ENCODE data around the gene PLCD1. TPM values are rescaled to one million over a fixed set of nuclear protein-coding genes. Genes with fewer than 3 reads are reported as not detected.

PLCD1 gene
- total and polyA plus RNA-seq, 2 of the 13 experiments (the other 11 are each of a cell fraction or from before 2014, with no cell fraction given), result 10.1 to 12.4 TPM

GRCh38 chr3:37986479-37987314 is 42.7 kb downstream of the PLCD1 start (continued):
- TF ChIP-seq MXD1 (CRISPR knock-in tag; IDR thresholded peaks at IDR 0.05) (no peak), ZSCAN20 (CRISPR knock-in tag; IDR thresholded peaks at IDR 0.05; ENCODE audit: borderline replicate concordance) (no peak), RXRB (CRISPR knock-in tag; IDR thresholded peaks at IDR 0.05; ENCODE audit: borderline replicate concordance) (no peak), LRRFIP1 (CRISPR knock-in tag; conservative IDR thresholded peaks at IDR 0.05) (no peak), ZNF615 (CRISPR knock-in tag; IDR thresholded peaks at IDR 0.05; ENCODE audit: borderline replicate concordance) (no peak), MLLT10 (CRISPR knock-in tag; IDR thresholded peaks at IDR 0.05) (no peak), ATF5 (CRISPR knock-in tag; IDR thresholded peaks at IDR 0.05; ENCODE audit: low read depth) (no peak), TBL1XR1 (IDR thresholded peaks at IDR 0.05; ENCODE audit: borderline replicate concordance, low read length, partially characterized antibody) (no peak), MAX (IDR thresholded peaks at IDR 0.05) (no peak), MIER3 (CRISPR knock-in tag; IDR thresholded peaks at IDR 0.05; ENCODE audit: borderline replicate concordance) (no peak), SOX5 (CRISPR knock-in tag; IDR thresholded peaks at IDR 0.05; ENCODE audit: borderline replicate concordance) (peak; percentile 26; the same call in 1 of the 2 replicates), NKX3-1 (CRISPR knock-in tag; IDR thresholded peaks at IDR 0.05) (0 out of 2 replicates have a peak, but pooled peaks have one; percentile 31), ZNF883 (CRISPR knock-in tag; IDR thresholded peaks at IDR 0.05; ENCODE audit: not compliant biosample characterization) (no peak), ZNF564 (CRISPR knock-in tag; IDR thresholded peaks at IDR 0.05) (no peak), ZBTB4 (CRISPR knock-in tag; IDR thresholded peaks at IDR 0.05; ENCODE audit: borderline replicate concordance) (no peak), ZBTB7B (CRISPR knock-in tag; IDR thresholded peaks at IDR 0.05) (peak; percentile 76), AGO1 (IDR thresholded peaks at IDR 0.05; ENCODE audit: low read depth, low read length, poor library complexity, severe bottlenecking) (no peak), ZNF570 (CRISPR knock-in tag; IDR thresholded peaks at IDR 0.05; ENCODE audit: borderline replicate concordance) (no peak), RBM39 (IDR thresholded peaks at IDR 0.05; ENCODE audit: low read depth, low read length, poor library complexity, severe bottlenecking) (no peak), IRX3 (CRISPR knock-in tag; IDR thresholded peaks at IDR 0.05; ENCODE audit: borderline replicate concordance, low read depth) (no peak), ZNF607 (CRISPR knock-in tag; IDR thresholded peaks at IDR 0.05; ENCODE audit: borderline replicate concordance) (no peak), CAMTA2 (CRISPR knock-in tag; IDR thresholded peaks at IDR 0.05; ENCODE audit: borderline replicate concordance) (no peak)

Measured in HepG2 (cell line).